Measurements from ENCODE around the gene FHAD1.
"Not testable (repeated sequence)": the region's sequence is repeated elsewhere in the genome, so short reads cannot be mapped to it uniquely, and the experiment has no call there.

Gene FHAD1

DNA sequence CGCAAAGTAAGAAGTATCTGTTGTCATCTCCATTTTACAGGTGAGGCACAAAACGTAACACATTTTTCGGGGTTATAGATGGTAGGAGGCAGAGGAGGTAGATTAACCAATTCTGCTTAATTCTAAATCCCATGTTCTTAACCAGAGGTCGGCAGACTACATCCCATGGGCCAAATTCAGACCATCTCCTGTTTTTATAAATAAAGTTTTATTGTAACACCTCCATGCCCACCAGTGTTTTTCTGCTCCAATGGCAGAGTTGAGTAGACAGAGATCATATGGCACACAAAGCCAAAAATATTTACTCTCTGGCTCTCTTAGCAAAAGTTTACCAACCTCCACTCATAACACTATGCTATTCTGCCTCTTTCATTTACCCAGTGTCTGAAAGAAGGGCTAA lies 30.9 kb downstream of the FHAD1 start:
- ATAC-seq = no peak

DNA sequence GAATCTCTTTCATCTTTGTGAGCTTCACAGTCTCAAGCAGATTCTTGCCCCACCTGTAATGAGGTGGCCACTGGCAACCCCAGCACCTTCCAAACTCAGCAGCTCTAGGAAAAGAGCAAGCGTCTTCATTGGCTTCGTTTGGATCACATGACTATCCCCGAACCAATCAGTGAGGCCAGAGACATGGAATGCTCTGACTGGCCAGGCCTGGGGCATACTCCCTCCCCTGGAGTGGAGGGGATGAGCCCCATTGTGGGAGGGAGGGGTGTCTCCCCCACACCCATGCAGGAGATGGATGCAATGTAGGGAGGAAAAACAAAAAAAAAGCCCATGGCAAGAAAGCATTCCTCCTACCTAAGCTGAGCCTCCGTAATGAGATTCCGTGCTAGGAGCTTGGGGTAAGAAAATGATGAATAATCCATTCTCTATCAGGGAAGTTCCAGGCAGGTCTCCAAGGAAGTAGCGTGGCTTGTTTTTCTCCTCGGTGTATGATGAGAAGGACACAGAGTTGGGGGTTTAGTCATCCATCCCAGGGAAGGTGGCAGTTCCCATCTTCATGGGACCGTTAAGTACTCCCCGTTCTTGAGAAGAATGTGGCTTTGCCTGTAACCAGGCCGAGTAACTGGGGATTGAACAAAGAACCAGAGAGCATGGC lies 32.7 kb downstream of the FHAD1 start:
- ATAC-seq = no peak

DNA sequence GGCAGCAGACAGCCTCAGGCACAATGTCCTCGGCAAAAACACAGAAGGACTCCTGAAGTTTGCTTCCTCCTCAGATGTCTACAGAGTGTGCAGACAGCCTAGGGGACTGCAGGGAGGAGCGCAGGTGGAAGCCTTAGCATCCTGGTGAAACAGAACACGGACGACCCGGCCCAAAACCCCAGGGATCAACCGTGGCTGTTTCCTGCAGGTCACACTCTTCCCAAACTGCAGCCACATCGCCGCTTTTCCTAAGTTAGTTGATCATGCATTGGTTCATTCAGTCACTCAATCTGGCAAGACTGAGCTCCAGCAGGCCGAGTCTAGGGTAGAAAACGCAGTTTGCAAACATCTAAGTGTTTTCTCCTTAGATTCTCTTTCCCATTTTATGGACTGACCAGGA lies 33.4 kb downstream of the FHAD1 start:
- no peak for ATAC-seq

DNA sequence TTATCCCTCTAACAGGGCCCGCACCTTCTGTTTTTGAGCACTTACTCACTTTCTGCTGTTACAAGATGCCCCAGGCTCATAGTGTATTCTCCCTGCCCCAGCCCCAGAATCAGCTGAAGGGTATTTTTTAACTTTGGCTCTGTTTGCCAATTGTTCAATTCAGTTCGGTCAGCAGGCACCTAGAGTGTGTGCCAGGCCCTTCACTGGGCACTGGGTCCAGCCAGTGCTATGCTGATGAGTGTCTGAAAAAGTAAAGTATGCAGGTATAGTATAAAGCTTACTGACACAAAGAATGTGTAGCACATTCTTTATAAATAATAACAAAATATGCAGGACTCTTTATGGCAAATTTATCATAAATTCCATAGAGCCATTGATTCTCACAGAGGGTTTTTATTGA lies 35.0 kb downstream of the FHAD1 start:
- ATAC-seq = no peak

DNA sequence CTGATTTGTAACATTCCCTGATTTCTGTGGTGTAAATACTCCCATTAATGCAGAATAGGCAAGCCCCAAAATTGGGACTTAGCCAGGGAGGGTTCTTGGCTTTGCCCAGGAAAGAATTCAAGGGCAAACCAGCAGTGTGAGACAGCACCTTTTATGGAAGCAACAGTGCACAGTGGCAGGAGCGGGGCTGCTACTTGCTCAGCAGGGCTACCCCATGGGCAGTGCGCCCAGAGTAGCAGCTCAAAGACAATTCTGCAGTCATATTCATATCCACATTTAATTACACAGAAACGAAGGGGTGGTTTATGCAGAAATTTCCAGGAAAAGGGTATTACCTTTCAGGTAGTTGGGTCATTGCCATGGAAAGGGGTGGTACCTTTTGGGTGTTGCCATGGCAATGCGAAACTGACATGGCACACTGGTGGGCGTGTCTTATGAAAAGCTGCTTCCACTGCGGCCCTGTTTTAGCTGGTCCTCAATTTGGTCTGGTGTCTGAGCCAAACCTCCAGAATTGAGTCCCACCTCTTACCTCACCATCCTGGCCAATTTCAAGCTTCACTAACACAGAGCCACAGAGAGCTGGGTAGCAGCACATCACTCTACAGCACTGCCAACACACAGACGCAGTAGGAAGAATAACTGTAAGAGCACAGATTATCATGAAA lies 35.9 kb downstream of the FHAD1 start:
- no peak for ATAC-seq

DNA sequence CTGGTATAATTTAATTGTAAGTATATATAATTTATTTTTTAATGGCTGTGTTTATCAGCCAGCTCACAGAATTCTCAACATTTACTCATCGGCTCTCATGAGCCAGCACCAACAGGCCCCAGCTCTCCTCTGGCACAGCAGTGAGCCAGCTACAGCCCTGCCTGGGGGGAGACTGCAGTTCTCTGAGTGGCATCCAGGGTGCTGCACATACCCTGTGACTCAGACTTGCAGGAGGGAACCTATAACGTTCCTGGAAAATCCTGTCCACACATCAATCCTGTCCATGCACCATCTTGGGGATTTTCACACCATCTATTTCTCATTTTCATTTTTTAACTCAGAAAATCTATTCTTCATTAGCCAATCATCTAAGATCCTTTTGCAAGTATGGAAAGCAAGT lies 36.5 kb downstream of the FHAD1 start:
- no peak for ATAC-seq

DNA sequence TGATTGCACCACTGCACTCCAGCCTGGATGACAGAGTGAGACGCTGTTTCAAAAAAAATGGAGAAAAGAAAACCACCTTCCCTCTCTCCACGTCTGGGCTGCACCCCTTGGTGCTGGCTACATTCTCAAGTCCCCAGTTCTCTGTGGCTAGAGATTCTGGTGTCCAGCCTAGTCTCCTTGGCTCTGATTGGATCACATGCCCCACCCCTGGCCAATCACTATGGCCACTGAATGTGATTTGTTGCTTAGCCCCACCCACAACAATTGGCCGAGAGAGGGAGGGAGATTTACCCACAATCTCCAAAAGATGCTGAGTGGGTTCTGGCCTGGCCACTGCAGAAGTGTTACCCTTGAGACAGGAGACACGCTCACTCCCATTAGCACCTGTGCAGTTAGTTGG lies 39.4 kb downstream of the FHAD1 start:
- no peak for ATAC-seq

DNA sequence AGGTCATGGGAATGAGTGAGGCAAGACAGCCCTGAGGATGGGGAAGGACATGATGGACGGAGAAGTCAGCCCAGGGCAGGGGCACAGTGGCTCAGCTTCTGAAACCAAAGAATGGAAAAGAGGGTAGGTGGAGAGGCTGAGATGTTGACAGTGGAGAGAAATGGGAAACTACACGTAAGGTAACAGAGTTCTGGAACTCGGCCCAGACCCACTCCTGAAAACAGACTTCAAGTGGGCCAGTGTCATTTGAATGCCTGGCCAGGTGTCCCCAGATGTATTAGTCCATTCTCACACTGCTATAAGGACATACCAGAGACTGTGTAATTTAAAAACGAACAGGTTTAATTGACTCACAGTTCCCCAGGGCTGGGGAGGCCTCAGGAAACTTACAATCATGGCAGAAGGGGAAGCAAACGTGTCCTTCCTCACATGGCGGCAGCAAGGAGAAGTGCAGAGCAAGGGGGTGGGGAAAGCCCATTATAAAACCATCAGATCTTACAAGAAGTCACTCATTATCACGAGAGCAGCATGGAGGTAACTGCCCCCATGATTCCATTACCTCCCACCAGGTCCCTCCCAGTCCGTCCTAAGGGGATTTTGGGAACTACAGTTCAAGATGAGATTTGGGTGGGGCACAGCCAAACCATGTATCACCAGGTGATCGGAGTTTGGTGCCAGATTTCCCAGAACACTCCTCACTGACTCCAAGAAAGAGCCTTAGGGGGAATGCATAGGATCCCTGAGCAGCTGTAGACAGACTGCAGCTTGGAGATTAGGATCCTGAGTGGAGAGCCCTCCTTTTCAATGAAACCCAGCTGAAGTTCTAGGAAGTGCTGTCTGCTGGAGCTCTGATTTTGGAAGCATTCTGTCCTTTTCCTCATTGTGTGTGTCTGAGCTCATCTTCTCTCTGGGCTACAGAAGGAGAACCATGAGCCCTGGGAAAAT lies 40.3 kb downstream of the FHAD1 start:
- no peak for ATAC-seq

DNA sequence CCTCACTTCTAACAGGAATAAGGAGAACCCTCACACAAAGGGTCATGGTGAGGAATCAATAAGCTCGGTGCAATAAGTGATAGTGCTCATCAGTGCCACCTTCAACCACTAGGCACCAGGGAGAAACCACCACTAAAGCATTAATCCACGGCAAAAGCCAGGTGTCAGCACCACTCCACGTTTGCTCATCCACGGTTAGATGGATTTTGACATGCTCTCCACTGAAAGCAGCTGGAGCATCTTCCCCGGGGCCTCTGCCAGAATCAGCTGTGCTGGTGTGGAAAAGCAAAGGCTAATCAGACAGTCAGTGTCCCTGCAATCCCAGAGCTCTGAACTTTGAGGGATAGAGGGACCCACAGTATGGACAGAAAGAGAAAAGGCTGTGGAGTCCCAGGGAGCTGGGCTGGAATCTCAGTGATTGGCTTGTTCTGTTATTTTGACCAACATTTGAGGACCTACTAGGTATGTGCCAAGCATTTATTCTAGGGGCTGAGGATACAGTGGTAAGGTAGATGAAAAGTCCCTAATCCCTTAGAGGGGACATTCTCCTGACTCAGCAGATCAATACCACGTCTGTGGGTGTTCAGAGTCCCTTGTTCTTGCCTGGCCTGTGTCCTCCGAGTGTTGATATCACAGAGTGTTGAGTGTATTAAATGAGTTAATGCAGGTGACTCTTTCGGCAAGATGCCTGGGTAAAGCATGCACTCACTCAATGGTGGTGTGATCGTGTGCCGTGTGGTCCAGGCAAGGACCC lies 41.3 kb downstream of the FHAD1 start:
- ATAC-seq = no peak

DNA sequence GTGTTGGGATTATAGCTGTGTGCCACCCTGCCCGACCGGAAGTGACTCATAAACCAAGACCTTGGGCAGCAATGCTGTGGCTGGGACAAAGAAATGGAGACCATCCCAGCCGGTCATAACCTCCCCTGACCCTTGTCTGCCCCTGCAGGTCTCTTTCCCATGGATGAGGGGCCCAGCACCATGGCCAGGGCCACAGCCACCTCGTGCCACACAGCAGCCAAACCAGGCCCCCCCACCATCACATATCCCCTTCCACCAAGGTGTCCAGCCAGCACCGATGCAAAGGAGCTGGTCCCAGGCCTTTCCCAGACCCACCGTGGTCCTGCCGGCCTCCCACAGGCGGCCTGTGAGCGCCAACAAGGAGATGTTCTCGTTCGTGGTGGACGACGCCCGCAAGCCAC lies 42.2 kb downstream of the FHAD1 start:
- no peak for ATAC-seq

DNA sequence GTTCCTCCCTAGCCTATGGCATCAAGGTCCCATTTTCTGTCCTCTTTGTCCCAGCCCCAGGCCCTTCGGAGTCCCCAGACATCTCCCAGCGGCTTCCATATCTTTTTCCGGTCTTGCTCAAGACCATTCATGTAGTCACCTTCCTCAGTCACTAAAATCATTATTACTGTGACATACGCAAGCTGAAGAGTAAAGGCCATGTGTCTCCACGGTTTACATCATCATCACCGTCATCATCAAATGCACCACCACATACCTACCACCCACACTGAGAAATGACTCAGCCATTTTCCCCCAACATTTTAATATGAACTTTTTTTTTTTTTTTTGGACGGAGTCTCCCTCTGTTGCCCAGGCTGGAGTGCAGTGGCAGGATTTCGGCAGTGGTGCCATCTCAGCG lies 43.4 kb downstream of the FHAD1 start:
- ATAC-seq = peak; percentile 90 to 97

DNA sequence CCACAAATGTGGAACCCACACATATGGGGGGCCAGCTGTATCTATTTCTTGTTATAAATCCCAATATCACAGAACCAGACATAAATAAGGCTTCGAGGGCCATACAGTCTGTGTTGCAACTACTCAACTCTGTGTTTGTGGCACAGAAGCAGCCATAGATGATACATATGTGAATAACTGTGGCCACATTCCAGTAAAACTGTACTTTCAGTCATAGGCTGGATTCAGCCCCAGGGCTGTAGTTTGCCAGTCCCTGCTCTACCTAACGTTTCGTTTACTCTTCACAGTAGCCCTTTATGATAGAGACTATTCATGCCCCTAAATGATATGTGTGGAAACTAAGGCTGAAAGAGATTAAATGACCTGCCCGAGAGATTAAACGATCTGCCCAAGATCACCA lies 48.7 kb downstream of the FHAD1 start:
- ATAC-seq = no peak

DNA sequence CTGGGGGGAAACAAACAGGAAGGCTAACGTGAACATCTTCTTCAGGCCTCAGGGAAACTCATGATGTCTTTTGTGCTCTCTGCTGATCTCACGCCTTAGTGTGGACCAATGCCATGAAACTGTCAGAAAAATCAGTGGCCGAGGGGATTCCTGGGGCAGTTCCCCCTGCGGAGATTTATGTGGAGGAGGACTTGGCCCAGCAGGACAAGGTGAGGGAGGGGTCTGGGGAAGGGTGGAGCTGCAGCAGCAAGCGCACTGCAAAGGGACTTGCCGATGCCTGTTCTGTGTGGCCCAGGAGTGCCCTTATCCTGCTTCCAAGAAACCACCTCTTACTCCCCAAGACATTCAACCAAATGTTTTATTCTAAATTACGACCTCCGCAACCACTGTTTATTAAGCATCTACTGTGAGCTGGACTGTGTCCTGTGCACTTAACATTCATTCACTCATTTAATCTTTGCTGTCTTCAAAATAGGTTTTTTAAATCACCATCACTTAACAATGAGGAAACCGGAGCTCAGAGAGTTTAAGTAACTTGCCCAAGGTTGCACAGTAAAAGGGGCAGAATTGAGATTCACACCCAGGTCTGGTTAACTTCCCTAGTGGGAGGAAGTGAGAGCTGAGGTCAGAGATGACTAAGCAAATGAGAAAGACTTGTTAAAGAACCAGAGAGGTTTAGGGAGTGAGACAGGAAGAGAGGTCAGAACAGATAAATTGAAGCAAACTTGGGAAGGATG lies 49.7 kb downstream of the FHAD1 start:
- ATAC-seq = peak; percentile 59 to 70

DNA sequence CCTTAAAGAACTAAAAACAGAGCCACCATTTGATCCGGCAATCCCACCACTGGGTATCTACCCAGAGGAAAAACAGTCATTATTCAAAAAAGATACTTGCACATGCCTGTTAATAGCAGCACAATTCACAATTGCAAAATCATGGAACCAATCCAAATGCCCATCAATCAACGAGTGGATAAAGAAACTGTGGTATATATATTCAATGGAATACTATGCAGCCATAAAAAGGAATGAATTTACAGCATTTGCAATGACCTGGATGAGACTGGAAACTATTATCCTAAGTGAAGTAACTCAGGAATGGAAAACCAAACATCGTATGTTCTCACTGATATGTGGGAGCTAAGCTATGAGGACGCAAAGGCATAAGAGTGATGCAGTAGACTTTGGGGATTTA lies 51.0 kb downstream of the FHAD1 start:
- ATAC-seq = not testable (repeated sequence)

DNA sequence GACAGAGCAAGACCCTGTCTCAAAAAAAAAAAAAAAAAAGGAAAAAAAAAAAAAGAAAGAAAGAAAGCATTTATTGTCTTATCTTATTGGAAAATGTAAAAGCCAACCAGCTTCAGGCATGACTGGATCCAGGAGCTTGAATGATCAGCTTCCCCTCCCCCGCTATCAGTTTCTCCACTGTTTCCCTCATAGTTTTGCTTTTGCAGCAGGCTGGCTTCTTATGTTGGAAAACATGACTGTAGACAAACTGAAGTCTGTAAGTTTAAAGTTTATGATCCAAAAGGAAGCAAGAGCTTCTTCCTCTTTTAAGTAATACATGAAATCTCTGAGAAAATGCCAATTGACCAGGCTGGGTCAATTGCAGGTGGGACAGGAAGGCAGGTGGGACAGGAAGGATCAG lies 52.2 kb downstream of the FHAD1 start:
- ATAC-seq = no peak

DNA sequence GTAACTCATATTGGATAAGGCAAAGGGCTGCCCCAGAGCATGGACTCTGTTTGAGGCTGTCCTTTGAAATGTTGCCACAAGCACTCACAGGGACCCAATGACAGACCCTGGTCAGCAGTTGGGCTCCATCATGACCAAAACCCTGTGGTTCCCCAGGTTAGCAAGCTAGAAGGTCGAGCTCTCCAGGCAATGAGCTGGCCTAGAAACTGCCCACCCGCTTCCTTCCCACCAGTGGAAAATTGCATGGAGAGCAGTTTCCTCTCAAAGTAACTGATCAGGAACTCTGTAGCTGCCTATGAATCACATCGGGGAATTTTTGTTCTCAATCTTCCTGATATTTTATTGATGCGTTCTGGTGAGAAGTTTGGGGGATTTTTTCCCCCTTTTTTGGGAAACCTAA lies 52.8 kb downstream of the FHAD1 start:
- ATAC-seq = no peak

DNA sequence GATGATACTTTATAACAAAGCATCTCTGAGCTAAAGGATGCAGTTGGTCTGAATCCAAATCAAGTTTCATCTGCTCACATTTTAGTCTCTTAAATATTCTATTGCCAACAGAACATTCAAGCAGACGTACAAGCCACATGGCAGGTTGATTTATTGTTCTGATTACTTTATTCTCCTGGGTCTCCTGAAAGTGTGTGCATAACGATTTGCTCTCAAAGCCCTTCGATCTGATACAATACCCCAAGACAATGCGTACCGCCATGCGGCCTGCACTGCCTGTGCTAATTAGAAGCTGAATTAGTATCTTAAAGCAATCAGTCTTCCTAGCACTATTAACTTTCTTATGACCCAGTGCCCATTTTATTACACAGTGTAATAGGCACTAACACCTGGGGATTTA lies 56.9 kb downstream of the FHAD1 start:
- ATAC-seq = no peak

DNA sequence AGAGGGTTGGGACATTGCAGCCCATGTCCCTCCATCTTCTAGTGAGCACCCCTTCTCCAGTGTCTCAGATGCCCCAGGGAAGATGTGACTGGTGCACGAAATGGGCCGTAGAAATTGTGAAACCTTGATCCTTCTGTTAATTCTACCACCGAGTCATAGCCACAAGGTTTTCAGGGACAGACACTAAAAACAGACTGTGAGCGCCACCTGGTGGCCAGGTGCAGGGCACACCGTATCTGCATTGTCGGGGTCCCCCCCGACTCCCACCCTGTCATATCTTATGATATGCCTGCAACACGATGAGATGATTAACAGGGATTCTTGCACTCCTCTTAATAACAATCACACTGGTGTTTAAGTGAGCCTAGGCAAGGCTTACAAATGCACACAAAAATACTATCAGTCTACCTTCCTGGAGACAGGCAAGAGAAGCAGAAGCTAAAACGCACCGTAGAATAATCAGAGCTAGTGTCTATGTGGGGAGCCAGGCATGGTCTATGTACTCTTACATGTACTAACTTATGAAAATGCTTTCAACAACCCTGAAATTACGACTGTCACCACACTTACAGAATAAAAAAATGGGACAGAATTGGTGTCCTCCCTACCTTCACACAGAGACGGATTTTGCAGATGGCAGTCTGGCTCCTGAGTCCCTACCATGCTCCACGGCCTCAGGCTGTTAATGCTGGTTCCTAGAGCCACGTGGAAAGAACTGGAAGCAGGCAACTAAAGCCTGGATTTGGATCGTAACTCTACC lies 57.9 kb downstream of the FHAD1 start:
- ATAC-seq = peak; percentile 61 to 72

DNA sequence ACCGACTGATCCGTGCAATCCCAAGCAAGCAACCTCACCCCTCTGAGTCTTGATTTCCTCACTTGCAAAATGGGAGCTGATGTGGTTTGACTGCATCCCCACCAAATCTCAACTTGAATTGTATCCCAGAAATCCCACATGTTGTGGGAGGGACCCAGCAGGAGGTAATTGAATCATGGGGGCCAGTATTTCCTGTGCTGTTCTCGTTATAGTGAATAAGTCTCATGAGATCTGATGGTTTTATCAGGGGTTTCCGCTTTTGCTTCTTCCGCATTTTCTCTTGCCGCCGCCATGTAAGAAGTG lies 58.4 kb downstream of the FHAD1 start:
- no peak for ATAC-seq

DNA sequence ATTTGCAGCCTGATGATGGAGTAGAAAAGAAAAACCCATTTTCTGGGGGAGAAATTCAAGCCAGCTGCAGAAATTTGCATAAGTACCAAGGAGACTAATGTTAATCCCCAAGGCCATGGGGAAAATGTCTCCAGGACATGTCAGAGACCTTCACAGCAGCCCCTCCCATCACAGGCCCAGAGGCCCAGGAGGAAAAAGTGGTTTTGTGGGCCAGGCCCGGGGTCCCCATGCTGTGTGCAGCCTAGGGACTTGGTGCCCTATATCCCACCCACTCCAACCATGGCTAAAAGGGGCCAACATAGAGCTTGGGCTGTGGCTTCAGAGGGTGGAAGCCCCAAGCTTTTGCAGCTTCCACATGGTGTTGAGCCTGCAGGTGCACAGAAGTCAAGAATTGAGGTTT lies 59.3 kb downstream of the FHAD1 start:
- ATAC-seq = not testable (repeated sequence)

DNA sequence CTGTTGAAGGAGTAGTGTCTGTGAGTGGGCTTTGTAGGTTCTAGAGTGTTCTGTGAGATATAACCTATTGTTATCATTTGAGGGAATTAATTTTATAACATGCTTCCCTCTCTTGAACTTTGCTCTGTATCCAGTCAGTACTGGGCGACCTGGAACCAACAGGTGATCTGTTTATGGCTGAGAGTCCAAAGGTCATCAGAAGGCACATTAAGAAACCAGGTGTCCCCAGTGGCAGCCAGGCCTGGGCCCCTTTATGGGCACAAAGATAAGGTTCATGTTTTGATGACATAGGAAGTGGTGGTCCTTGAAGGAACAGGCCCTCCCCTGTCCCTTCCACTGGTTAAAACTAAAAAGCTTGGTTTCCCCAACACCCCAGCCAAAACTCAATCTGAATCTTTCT lies 61.1 kb downstream of the FHAD1 start:
- ATAC-seq = no peak

DNA sequence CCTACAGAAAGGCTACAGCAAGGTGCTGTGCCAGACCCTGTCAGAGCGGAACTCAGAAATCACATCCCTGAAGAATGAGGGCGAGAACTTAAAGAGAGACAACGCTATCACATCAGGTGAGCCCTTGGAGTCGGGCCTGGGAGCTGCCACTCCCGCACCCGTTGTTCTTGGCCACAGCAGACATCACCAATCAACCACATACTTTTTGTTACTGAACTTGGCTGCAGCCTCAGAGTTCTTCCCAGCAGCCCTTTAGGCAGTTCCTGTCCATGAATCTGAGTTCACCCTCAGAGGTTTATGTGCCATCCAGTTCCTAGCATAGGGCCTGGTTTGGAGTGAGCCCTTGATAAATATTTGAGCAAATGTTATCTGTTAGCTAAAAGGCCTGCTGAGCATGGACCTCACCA lies 61.6 kb downstream of the FHAD1 start:
- no peak for ATAC-seq

Data from activated CD4-positive, CD25-positive, alpha-beta regulatory T cell treated with anti-CD3 and anti-CD28 coated beads, Interleukin-2, amount 50 U/mL, for 24 hours (primary cell).